DOHH2 (cell line): ENCODE results near the gene TACR1.

ENCODE experiments used
- H3F3A ChIP-seq: fragments of 200-600 bp; sonication (generic), shearing (Covaris generic); 2 replicates; pipeline ENCODE4 v1.6.0; 2016; ENCODE audit warnings: antibody characterized with exemption, mild to moderate bottlenecking; ENCODE audit not compliant: control insufficient read depth, insufficient read depth
- H3K27ac ChIP-seq: fragments of 200-600 bp; sonication (generic); 2 replicates; pipeline ENCODE4 v1.5.1; 2014; ENCODE audit warnings: low read depth, mild to moderate bottlenecking, low read length, moderate library complexity
- H3K27me3 ChIP-seq: fragments of 200-600 bp; sonication (generic); 2 replicates; pipeline ENCODE4 v1.6.1; 2014; ENCODE audit warnings: mild to moderate bottlenecking, low read length, mixed read lengths; ENCODE audit not compliant: control insufficient read depth
- H3K36me3 ChIP-seq: fragments of 200-600 bp; sonication (generic); 2 replicates; pipeline ENCODE4 v1.6.1; 2014; ENCODE audit warnings: mild to moderate bottlenecking, low read length, moderate library complexity, mixed read lengths; ENCODE audit not compliant: control insufficient read depth
- H3K4me1 ChIP-seq: fragments of 200-600 bp; sonication (generic); 2 replicates; pipeline ENCODE4 v1.6.1; 2014; ENCODE audit warnings: mild to moderate bottlenecking, low read length, mixed read lengths; ENCODE audit not compliant: control insufficient read depth
- H3K4me2 ChIP-seq: fragments of 200-600 bp; sonication (generic); 2 replicates; pipeline ENCODE4 v1.6.0; 2014; ENCODE audit warnings: mild to moderate bottlenecking, low read length, moderate library complexity
- H3K4me3 ChIP-seq: fragments of 200-600 bp; sonication (generic); 2 replicates; pipeline ENCODE4 v1.5.1; 2014; ENCODE audit warnings: mild to moderate bottlenecking, low read length, mixed read lengths
- H3K79me2 ChIP-seq: fragments of 200-600 bp; sonication (generic); 2 replicates; pipeline ENCODE4 v1.6.1; 2014; ENCODE audit warnings: mild to moderate bottlenecking, low read length, mixed read lengths; ENCODE audit not compliant: control insufficient read depth
- H3K9me2 ChIP-seq: fragments of 200-600 bp; sonication (generic); replicated peaks from 2 replicates; pipeline ENCODE4 v1.6.1; 2014; ENCODE audit warnings: mild to moderate bottlenecking, low read length, mixed read lengths; ENCODE audit not compliant: control insufficient read depth
- H3K9me3 ChIP-seq: fragments of 200-600 bp; sonication (generic); 2 replicates; pipeline ENCODE4 v1.6.1; 2014; ENCODE audit warnings: antibody characterized with exemption, low read length, mixed read lengths; ENCODE audit not compliant: control insufficient read depth, insufficient read depth
- H4K20me1 ChIP-seq: fragments of 200-600 bp; sonication (generic); 2 replicates; pipeline ENCODE4 v1.6.0; 2014; ENCODE audit warnings: low read depth, mild to moderate bottlenecking, antibody characterized with exemption, low read length, moderate library complexity; ENCODE audit not compliant: control insufficient read depth, insufficient read depth
- CTCF ChIP-seq: fragments of 200-600 bp; sonication (generic); IDR thresholded peaks from one replicate; pipeline ENCODE4 v1.5.1; 2014; ENCODE audit warnings: antibody characterized with exemption, mild to moderate bottlenecking, low read depth, low read length; ENCODE audit not compliant: poor library complexity, severe bottlenecking
- EZH2phosphoT487 ChIP-seq: fragments of 200-600 bp; sonication (generic); IDR thresholded peaks from 2 replicates; pipeline ENCODE4 v1.6.1; 2017; ENCODE audit warnings: borderline replicate concordance, mild to moderate bottlenecking, antibody characterized with exemption, low read length, moderate library complexity, mixed read lengths

TACR1 gene

GRCh38 chr2:75208738-75209137, 9.4 kb upstream of the TACR1 start:
- no peak overlapping the region for H3K4me2 ChIP-seq
- H4K20me1 ChIP-seq = no peaks in the 10 kb centered on the region
- no peaks in the 10 kb centered on the region for H3F3A ChIP-seq
- TF ChIP-seq CTCF = no peak
- no peak for TF ChIP-seq EZH2phosphoT487
- H3K4me1 ChIP-seq = peaks cover 7% of the 10 kb centered on the region
- no peaks in the 10 kb centered on the region for H3K9me2 ChIP-seq
- H3K27me3 ChIP-seq = no peaks in the 10 kb centered on the region
- no peaks in the 10 kb centered on the region for H3K79me2 ChIP-seq
- no peak overlapping the region for H3K27ac ChIP-seq
- H3K9me3 ChIP-seq = no peaks in the 10 kb centered on the region
- no peak overlapping the region for H3K4me3 ChIP-seq
- H3K36me3 ChIP-seq = no peaks in the 10 kb centered on the region

- Histone ChIP-seq H4K20me1 (no peaks in the 10 kb centered on the region), H3K9me3 (no peaks in the 10 kb centered on the region), H3K27me3 (no peaks in the 10 kb centered on the region), H3K36me3 (no peaks in the 10 kb centered on the region), H3F3A (no peaks in the 10 kb centered on the region), H3K79me2 (no peaks in the 10 kb centered on the region), H3K9me2 (no peaks in the 10 kb centered on the region), H3K4me2 (no peak overlapping the region), H3K27ac (no peak overlapping the region), H3K4me3 (no peak overlapping the region), H3K4me1 (no peaks in the 10 kb centered on the region)
- TF ChIP-seq EZH2phosphoT487 (no peak), CTCF (no peak)
Measured at GRCh38 chr2:75204833-75205232, 5.5 kb upstream of the TACR1 start.

- Histone ChIP-seq H3K27ac (no peak overlapping the region), H3K9me3 (no peaks in the 10 kb centered on the region), H4K20me1 (no peaks in the 10 kb centered on the region), H3K4me2 (no peak overlapping the region), H3F3A (no peaks in the 10 kb centered on the region), H3K79me2 (no peaks in the 10 kb centered on the region), H3K27me3 (no peaks in the 10 kb centered on the region), H3K4me1 (no peaks in the 10 kb centered on the region), H3K9me2 (no peaks in the 10 kb centered on the region), H3K36me3 (no peaks in the 10 kb centered on the region), H3K4me3 (no peak overlapping the region)
- TF ChIP-seq CTCF (no peak), EZH2phosphoT487 (no peak)
Measured at GRCh38 chr2:75202359-75202758, 3.0 kb upstream of the TACR1 start.
